Measurements from ENCODE around the gene ADARB2.

The ADARB2 gene

GRCh38 chr10:1158066-1158465 lies 579.3 kb downstream of the ADARB2 start:
- no peak for DNase-seq (ENCODE audit: low read depth in 2 of 2)

- DNase-seq (ENCODE audit: low read depth in 2 of 2) = no peak
Measured at GRCh38 chr10:1157615-1157933, 579.8 kb downstream of the ADARB2 start.

- DNase-seq (ENCODE audit: low read depth in 2 of 2) = no peak
Measured at GRCh38 chr10:1156921-1157614, 580.3 kb downstream of the ADARB2 start.

GRCh38 chr10:1156616-1156886 lies 580.8 kb downstream of the ADARB2 start:
- no peak for DNase-seq (ENCODE audit: low read depth in 2 of 2)

GRCh38 chr10:1155791-1156615 lies 581.3 kb downstream of the ADARB2 start:
- no peak for DNase-seq (ENCODE audit: low read depth in 2 of 2)

GRCh38 chr10:1154531-1155295 lies 582.6 kb downstream of the ADARB2 start:
- DNase-seq (ENCODE audit: low read depth in 2 of 2) = no peak

GRCh38 chr10:1153805-1154351 lies 583.4 kb downstream of the ADARB2 start:
- no peak for DNase-seq (ENCODE audit: low read depth in 2 of 2)

GRCh38 chr10:1153251-1153763 lies 584.0 kb downstream of the ADARB2 start:
- no peak for DNase-seq (ENCODE audit: low read depth in 2 of 2)

- no peak for DNase-seq (ENCODE audit: low read depth in 2 of 2)
Measured at GRCh38 chr10:1152386-1153250, 584.7 kb downstream of the ADARB2 start.

- DNase-seq (ENCODE audit: low read depth in 2 of 2) = no peak
Measured at GRCh38 chr10:1151076-1152033, 586.0 kb downstream of the ADARB2 start.

GRCh38 chr10:1150638-1150955 lies 586.7 kb downstream of the ADARB2 start:
- no peak for DNase-seq (ENCODE audit: low read depth in 2 of 2)

- DNase-seq (ENCODE audit: low read depth in 2 of 2) = no peak
Measured at GRCh38 chr10:1149793-1150637, 587.3 kb downstream of the ADARB2 start.

- DNase-seq (ENCODE audit: low read depth in 2 of 2) = no peak
Measured at GRCh38 chr10:1148855-1149605, 588.3 kb downstream of the ADARB2 start.

GRCh38 chr10:1147810-1148209 lies 589.5 kb downstream of the ADARB2 start:
- DNase-seq (ENCODE audit: low read depth in 2 of 2) = no peak

GRCh38 chr10:1142596-1142995 lies 594.7 kb downstream of the ADARB2 start:
- DNase-seq (ENCODE audit: low read depth in 2 of 2) = no peak

GRCh38 chr10:1141701-1142100 lies 595.6 kb downstream of the ADARB2 start:
- DNase-seq (ENCODE audit: low read depth in 2 of 2) = no peak

GRCh38 chr10:1141261-1141660 lies 596.1 kb downstream of the ADARB2 start:
- no peak for DNase-seq (ENCODE audit: low read depth in 2 of 2)

- no peak for DNase-seq (ENCODE audit: low read depth in 2 of 2)
Measured at GRCh38 chr10:1138529-1138928, 598.8 kb downstream of the ADARB2 start.
